Mesenchymal stem cell (in vitro differentiated cells and primary cell): ENCODE measurements around the gene ITIH1. TPM values are rescaled to one million over a fixed set of nuclear protein-coding genes. Genes with fewer than 3 reads are reported as not detected.
"Not testable (repeated sequence)": the region's sequence is repeated elsewhere in the genome, so short reads cannot be mapped to it uniquely, and the experiment has no call there.

Experiments used
- DNase-seq: peaks from one replicate; pipeline ENCODE4 v3.0.0-alpha.2; 2013
- H2AFZ ChIP-seq: one replicate; pipeline ENCODE4 v1.6.1; 2013; ENCODE audit warnings: low read depth, mild to moderate bottlenecking, control low read depth, inconsistent platforms, low read length, moderate library complexity
- H2AK5ac ChIP-seq: 2 replicates; pipeline ENCODE4 v1.6.1; 2013; ENCODE audit warnings: low read length, moderate library complexity, mild to moderate bottlenecking, inconsistent platforms; ENCODE audit not compliant: severe bottlenecking
- H2BK120ac ChIP-seq: one replicate; pipeline ENCODE4 v1.6.1; 2013; ENCODE audit warnings: low read depth, mild to moderate bottlenecking, inconsistent platforms, low read length, moderate library complexity
- H2BK12ac ChIP-seq, 2 experiments: one replicate each; pipeline ENCODE4 v1.6.1; 2013; ENCODE audit warnings: inconsistent platforms in 2 of 2, low read length in 2 of 2, mild to moderate bottlenecking in 2 of 2, moderate library complexity in 2 of 2, control low read depth in 1 of 2
- H2BK15ac ChIP-seq: one replicate; pipeline ENCODE4 v1.6.1; 2013; ENCODE audit warnings: mild to moderate bottlenecking, low read depth, inconsistent platforms; ENCODE audit not compliant: poor library complexity, severe bottlenecking
- H2BK5ac ChIP-seq: 2 replicates; pipeline ENCODE4 v1.6.1; 2013; ENCODE audit warnings: low read depth, mild to moderate bottlenecking, low read length, control low read depth, inconsistent platforms; ENCODE audit not compliant: poor library complexity, severe bottlenecking
- H3K14ac ChIP-seq, 2 experiments: one replicate each; pipeline ENCODE4 v1.6.1; 2013; ENCODE audit warnings: inconsistent platforms in 2 of 2, low read length in 2 of 2, control low read depth in 1 of 2, mild to moderate bottlenecking in 1 of 2, moderate library complexity in 1 of 2
- H3K18ac ChIP-seq, 2 experiments: one replicate each; pipeline ENCODE4 v1.6.1; 2013; ENCODE audit warnings: inconsistent platforms in 2 of 2, low read length in 2 of 2, control low read depth in 1 of 2, low read depth in 1 of 2, mild to moderate bottlenecking in 1 of 2
- H3K23ac ChIP-seq, 2 experiments: one replicate each; pipeline ENCODE4 v1.6.1; 2013; ENCODE audit warnings: inconsistent platforms in 2 of 2, low read length in 2 of 2, mild to moderate bottlenecking in 2 of 2, moderate library complexity in 2 of 2, control low read depth in 1 of 2
- H3K27ac ChIP-seq: 2 replicates; pipeline ENCODE4 v1.5.1; 2013; ENCODE audit warnings: mild to moderate bottlenecking, moderate library complexity, low read length, control low read depth, inconsistent platforms; ENCODE audit not compliant: poor library complexity, severe bottlenecking
- H3K27me3 ChIP-seq, 2 experiments: 2 replicates each; pipeline versions ENCODE4 v1.6.1 to v1.7.0; 2013; ENCODE audit warnings: low read length in 2 of 2, mild to moderate bottlenecking in 2 of 2, moderate library complexity in 2 of 2, control low read depth in 1 of 2, inconsistent platforms in 1 of 2; ENCODE audit not compliant: control insufficient read depth in 1 of 2, insufficient read depth in 1 of 2
- H3K36me3 ChIP-seq, 2 experiments: 2 replicates each; pipeline versions ENCODE4 v1.6.1 to v1.7.0; 2013; ENCODE audit warnings: low read length in 2 of 2, control low read depth in 1 of 2, inconsistent platforms in 1 of 2, low read depth in 1 of 2, mild to moderate bottlenecking in 1 of 2; ENCODE audit not compliant: insufficient read depth in 2 of 2, control insufficient read depth in 1 of 2
- H3K4ac ChIP-seq, 2 experiments: one replicate each; pipeline ENCODE4 v1.6.1; 2013; ENCODE audit warnings: inconsistent platforms in 2 of 2, low read length in 2 of 2, mild to moderate bottlenecking in 2 of 2, moderate library complexity in 2 of 2, control low read depth in 1 of 2, low read depth in 1 of 2
- H3K4me1 ChIP-seq: 2 replicates; pipeline ENCODE4 v1.6.1; 2013; ENCODE audit warnings: low read depth, low read length, control low read depth; ENCODE audit not compliant: control insufficient read depth, insufficient read depth
- H3K4me2 ChIP-seq: 2 replicates; pipeline ENCODE4 v1.6.1; 2013; ENCODE audit warnings: low read length, mild to moderate bottlenecking, inconsistent platforms; ENCODE audit not compliant: poor library complexity, severe bottlenecking
- H3K4me3 ChIP-seq, 2 experiments: 2 replicates each; pipeline versions ENCODE4 v1.5.1 to v1.7.0; 2013; ENCODE audit warnings: low read length in 2 of 2, mild to moderate bottlenecking in 2 of 2, control low read depth in 1 of 2, low read depth in 1 of 2; ENCODE audit not compliant: insufficient read depth in 1 of 2
- H3K79me1 ChIP-seq: replicated peaks from 2 replicates; pipeline ENCODE4 v1.6.1; 2013; ENCODE audit warnings: mild to moderate bottlenecking, control low read depth, low read length, inconsistent platforms; ENCODE audit not compliant: poor library complexity, severe bottlenecking
- H3K9ac ChIP-seq: 2 replicates; pipeline ENCODE4 v1.7.0; 2013; ENCODE audit warnings: mild to moderate bottlenecking, low read length, moderate library complexity
- H3K9me3 ChIP-seq: 2 replicates; pipeline ENCODE4 v1.7.0; 2013; ENCODE audit warnings: mild to moderate bottlenecking, low read length; ENCODE audit not compliant: control insufficient read depth
- H4K8ac ChIP-seq: one replicate; pipeline ENCODE4 v1.6.1; 2013; ENCODE audit warnings: inconsistent platforms, mild to moderate bottlenecking, low read length, moderate library complexity
- H4K91ac ChIP-seq: one replicate; pipeline ENCODE4 v1.6.1; 2013; ENCODE audit warnings: mild to moderate bottlenecking, low read length, inconsistent platforms
- WGBS: methylation state at CpG from one replicate; pipeline ENCODE4 v1.1.7; 2013; ENCODE audit warnings: mixed read lengths; 5-methylcytosine and 5-hydroxymethylcytosine counted together
- polyA plus RNA-seq, 2 experiments: library from polyadenylated mRNA; stranded (reverse); fragments of 200-250 nt; gene quantifications; one replicate each; pipeline ENCODE4 v1.2.3, GENCODE V29; 2013

Gene ITIH1
- 0.07 TPM for polyA plus RNA-seq (2013, experiment 1 of 2)
- not detected for polyA plus RNA-seq (2013, experiment 2 of 2)

GRCh38 chr3:52777127-52777958 is at the start of gene ITIH1:
Gene ITIH1 (plus strand): TSS chr3:52777599. CDS start chr3:52777616, 17 bp downstream.
- no peak within 1 kb of the TSS for H4K8ac ChIP-seq
- no peaks in the 10 kb centered on the region for H3K9me3 ChIP-seq
- no peak for DNase-seq
- peak within 1 kb of the TSS in 1 of 2 experiments; percentile 39 for H3K14ac ChIP-seq
- WGBS, result 89% methylated on average over 12 of the region's 12 CpGs
- peaks cover 2% of the 10 kb centered on the region for H3K4me1 ChIP-seq
- no peak within 1 kb of the TSS for H3K23ac ChIP-seq
- H3K4ac ChIP-seq, result no peak within 1 kb of the TSS
- H2BK12ac ChIP-seq, result no peak within 1 kb of the TSS
- H3K9ac ChIP-seq, result no peak within 1 kb of the TSS
- H3K27ac ChIP-seq, result no peak within 1 kb of the TSS
- no peak within 1 kb of the TSS for H3K4me3 ChIP-seq
- no peaks in the 10 kb centered on the region for H3K36me3 ChIP-seq
- no peak within 1 kb of the TSS for H2AK5ac ChIP-seq
- no peak within 1 kb of the TSS for H3K18ac ChIP-seq
- H2BK120ac ChIP-seq, result no peak within 1 kb of the TSS
- peaks cover 39 to 45% of the 10 kb centered on the region in 2 experiments for H3K27me3 ChIP-seq
- H4K91ac ChIP-seq, result no peak within 1 kb of the TSS
- H2BK15ac ChIP-seq, result no peak within 1 kb of the TSS
- no peak within 1 kb of the TSS for H3K4me2 ChIP-seq
- no peak within 1 kb of the TSS for H2BK5ac ChIP-seq
- H2AFZ ChIP-seq, result no peak within 1 kb of the TSS
- no peaks in the 10 kb centered on the region for H3K79me1 ChIP-seq

- not testable (repeated sequence) for H3K4me1 ChIP-seq, H3K4me3 ChIP-seq, H4K91ac ChIP-seq, H3K4ac ChIP-seq, H3K23ac ChIP-seq, H3K27me3 ChIP-seq, H4K8ac ChIP-seq, H3K14ac ChIP-seq, H2BK15ac ChIP-seq, H3K27ac ChIP-seq, H2BK120ac ChIP-seq, H3K79me1 ChIP-seq, H2AFZ ChIP-seq, H2BK5ac ChIP-seq, H2AK5ac ChIP-seq, H3K4me2 ChIP-seq, H3K18ac ChIP-seq, H3K9ac ChIP-seq, DNase-seq, H2BK12ac ChIP-seq
- Histone ChIP-seq H3K9me3 (peaks cover 40% of the 10 kb centered on the region), H3K36me3 (peaks cover 23 to 41% of the 10 kb centered on the region in 2 experiments)
- no CpG with 5 or more reads among the region's 3 CpGs for WGBS
These were observed 48.6 kb upstream of the ITIH1 start for GRCh38 chr3:52728753-52729152.

GRCh38 chr3:52730681-52731080 is 46.7 kb upstream of the ITIH1 start:
- no peak overlapping the region for H3K14ac ChIP-seq
- H2BK15ac ChIP-seq, result no peak overlapping the region
- no peak overlapping the region for H3K4ac ChIP-seq
- H2BK12ac ChIP-seq, result no peak overlapping the region
- H3K23ac ChIP-seq, result no peak overlapping the region
- DNase-seq, result no peak
- H3K4me1 ChIP-seq, result no peaks in the 10 kb centered on the region
- peaks cover 53% of the 10 kb centered on the region for H3K9me3 ChIP-seq
- no peak overlapping the region for H3K27ac ChIP-seq
- no peaks in the 10 kb centered on the region for H3K79me1 ChIP-seq
- no peak overlapping the region for H2AFZ ChIP-seq
- peaks cover 27 to 59% of the 10 kb centered on the region in 2 experiments for H3K36me3 ChIP-seq
- no peak overlapping the region for H2AK5ac ChIP-seq
- H4K91ac ChIP-seq, result no peak overlapping the region
- no peak overlapping the region for H3K4me2 ChIP-seq
- H3K27me3 ChIP-seq, result no peaks in the 10 kb centered on the region
- H3K9ac ChIP-seq, result no peak overlapping the region
- H4K8ac ChIP-seq, result no peak overlapping the region
- no peak overlapping the region for H2BK5ac ChIP-seq
- H3K4me3 ChIP-seq, result no peak overlapping the region
- no peak overlapping the region for H2BK120ac ChIP-seq
- no peak overlapping the region for H3K18ac ChIP-seq

GRCh38 chr3:52731590-52731989 is 45.8 kb upstream of the ITIH1 start:
- H3K27ac ChIP-seq, result no peak overlapping the region
- no peak for DNase-seq
- H3K9ac ChIP-seq, result no peak overlapping the region
- H3K23ac ChIP-seq, result no peak overlapping the region
- no peak overlapping the region for H2BK15ac ChIP-seq
- no peaks in the 10 kb centered on the region for H3K27me3 ChIP-seq
- no peak overlapping the region for H2BK5ac ChIP-seq
- H3K79me1 ChIP-seq, result no peaks in the 10 kb centered on the region
- H2AFZ ChIP-seq, result no peak overlapping the region
- H4K91ac ChIP-seq, result no peak overlapping the region
- no peak overlapping the region for H3K4me2 ChIP-seq
- H3K4me1 ChIP-seq, result no peaks in the 10 kb centered on the region
- WGBS, result 84% methylated on average over 14 of the region's 14 CpGs
- no peak overlapping the region for H4K8ac ChIP-seq
- no peak overlapping the region for H3K4ac ChIP-seq
- H3K36me3 ChIP-seq, result peaks cover 27 to 64% of the 10 kb centered on the region in 2 experiments
- no peak overlapping the region for H3K18ac ChIP-seq
- no peak overlapping the region for H2BK12ac ChIP-seq
- no peak overlapping the region for H3K14ac ChIP-seq
- H3K9me3 ChIP-seq, result peaks cover 55% of the 10 kb centered on the region
- no peak overlapping the region for H3K4me3 ChIP-seq
- no peak overlapping the region for H2AK5ac ChIP-seq
- H2BK120ac ChIP-seq, result no peak overlapping the region
